Stimulated activated CD4-positive, alpha-beta T cell treated with anti-CD3 and anti-CD28 coated beads, Interleukin-4, amount 100 ng/mL, for 48 hours (primary cell): Measurements from ENCODE around the gene LUZP1.

Source experiments
- DNase-seq, 2 donors: peaks; one replicate each; pipeline ENCODE4 v3.0.0-alpha.2; 2020; ENCODE audit warnings: low read depth in 2 of 2

The LUZP1 gene

GRCh38 chr1:23152966-23153684 is 15.5 kb downstream of the LUZP1 start:
- DNase-seq, result no peak

DNA sequence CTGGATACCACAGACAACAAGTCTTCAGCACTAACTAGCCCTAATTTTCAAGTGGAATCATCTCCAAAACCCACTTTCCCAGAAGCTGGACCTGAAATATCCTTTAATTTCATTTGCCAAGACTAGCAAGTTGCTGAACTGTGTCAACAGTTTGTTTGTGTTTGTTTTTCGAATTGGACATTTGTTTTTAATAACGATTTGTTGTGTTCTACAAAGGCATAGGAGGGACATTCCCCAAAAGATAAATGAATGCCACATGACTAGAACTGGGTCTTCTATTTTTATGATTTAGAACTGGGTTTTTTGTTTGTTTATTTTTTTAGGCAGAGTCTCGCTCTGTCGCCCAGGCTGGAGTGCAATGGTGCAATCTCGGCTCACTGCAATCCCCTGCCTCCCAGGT is 17.9 kb downstream of the LUZP1 start:
- no peak for DNase-seq

DNA sequence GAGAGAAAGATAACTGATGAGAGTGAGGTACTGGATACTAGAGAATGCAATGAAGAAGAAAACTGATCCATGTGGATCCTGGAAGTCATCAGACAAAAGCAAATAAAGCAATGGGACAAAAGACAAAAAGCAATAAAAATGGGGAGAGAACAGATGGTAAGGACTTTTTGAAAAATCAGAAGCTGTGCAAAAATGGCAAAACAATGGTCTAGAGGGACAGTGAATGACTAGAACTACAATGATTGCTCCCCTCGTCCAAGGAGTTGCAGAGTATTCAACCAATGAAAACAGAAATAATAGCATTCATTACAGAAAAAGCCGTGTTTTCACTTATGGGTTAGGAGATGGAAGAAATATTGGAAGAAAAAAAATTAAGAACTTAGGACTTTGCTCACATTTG is 18.5 kb downstream of the LUZP1 start:
- no peak for DNase-seq

GRCh38 chr1:23149114-23149513 is 19.5 kb downstream of the LUZP1 start:
- DNase-seq, result no peak

- no peak for DNase-seq
These were observed 20.6 kb downstream of the LUZP1 start for GRCh38 chr1:23148084-23148483.

DNA sequence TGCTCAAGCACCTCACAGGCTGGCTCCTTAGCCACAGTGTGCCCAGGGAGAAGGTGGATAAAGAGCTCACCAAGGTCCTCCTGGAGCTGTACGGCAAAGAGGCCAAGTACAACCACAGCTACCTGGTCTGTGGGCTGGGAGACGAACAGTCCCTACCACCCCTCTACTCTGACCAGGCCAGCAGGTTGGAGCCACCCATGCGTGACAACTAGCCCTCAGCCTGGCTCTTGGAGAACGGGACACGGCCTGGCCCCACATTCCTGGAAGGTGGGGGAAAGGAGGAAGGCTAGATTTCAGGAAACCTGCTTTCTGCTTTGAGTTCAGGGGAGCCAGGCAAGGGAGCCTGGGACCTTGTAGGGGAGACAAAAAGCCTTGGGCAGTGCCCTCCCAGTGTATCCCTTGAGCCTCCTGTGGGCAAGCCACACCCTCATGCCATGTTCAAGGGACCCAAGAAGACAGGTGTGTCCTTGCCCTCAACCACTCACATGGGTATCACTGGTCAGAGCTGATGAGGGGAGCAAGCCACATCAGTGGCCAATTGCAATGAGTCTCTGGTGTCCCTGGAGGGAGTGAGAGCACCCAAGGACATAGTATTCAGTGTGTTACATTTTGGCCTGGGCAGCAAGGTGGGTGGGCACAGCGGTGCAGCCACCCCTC is 27.6 kb downstream of the LUZP1 start:
- no peak for DNase-seq

GRCh38 chr1:23135268-23135667 is 33.4 kb downstream of the LUZP1 start:
- DNase-seq, result no peak

GRCh38 chr1:23134055-23134454 is 34.6 kb downstream of the LUZP1 start:
- no peak for DNase-seq

GRCh38 chr1:23133587-23133986 is 35.1 kb downstream of the LUZP1 start:
- no peak for DNase-seq

DNA sequence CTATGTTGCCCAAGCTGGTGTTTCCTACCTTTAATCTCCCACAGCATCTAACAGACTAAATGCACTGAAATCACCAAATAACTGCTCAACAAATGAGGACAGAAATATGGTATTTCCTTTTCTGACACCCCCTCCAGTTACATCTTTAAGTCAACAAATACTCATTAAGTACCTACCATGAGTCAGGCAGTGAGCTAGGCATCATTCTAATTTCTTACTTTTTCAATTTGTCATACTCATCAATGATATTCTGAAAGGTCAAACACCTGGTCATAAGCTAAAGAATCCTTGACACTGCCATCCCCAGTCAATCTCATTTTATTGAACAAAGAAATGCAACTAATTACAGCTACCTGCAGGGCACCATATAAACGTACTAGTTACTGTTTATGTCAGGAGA is 36.6 kb downstream of the LUZP1 start:
- DNase-seq, result no peak

GRCh38 chr1:23129846-23130245 is 38.8 kb downstream of the LUZP1 start:
- DNase-seq, result no peak

- DNase-seq, result no peak
These were observed 41.9 kb downstream of the LUZP1 start for GRCh38 chr1:23126801-23127200.

GRCh38 chr1:23126200-23126599 is 42.5 kb downstream of the LUZP1 start:
- DNase-seq, result no peak

DNA sequence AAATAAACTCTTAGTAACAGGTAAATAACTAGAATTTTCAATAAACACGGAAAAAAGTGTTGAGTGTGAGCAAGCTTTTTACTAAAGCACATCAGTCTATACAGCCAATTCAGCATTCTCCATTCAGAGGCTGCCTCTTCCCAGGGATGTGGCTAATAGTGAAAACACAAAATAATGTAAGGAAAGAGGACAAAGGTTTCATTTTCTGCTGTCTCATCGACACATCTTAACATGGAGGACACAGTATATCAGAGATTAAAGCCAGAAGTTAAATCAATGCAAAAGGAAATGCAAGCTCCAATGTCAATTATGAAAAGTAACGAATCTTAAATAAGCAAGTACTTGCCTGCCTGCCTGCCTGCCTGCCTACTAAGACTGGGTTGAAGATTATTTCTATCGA is 43.2 kb downstream of the LUZP1 start:
- no peak for DNase-seq

- DNase-seq, result no peak
These were observed 44.2 kb downstream of the LUZP1 start for GRCh38 chr1:23124259-23125026.

GRCh38 chr1:23123528-23123927 is 45.1 kb downstream of the LUZP1 start:
- DNase-seq, result no peak

- no peak for DNase-seq
These were observed 45.9 kb downstream of the LUZP1 start for GRCh38 chr1:23122796-23123195.

GRCh38 chr1:23122023-23122748 is 46.5 kb downstream of the LUZP1 start:
- no peak for DNase-seq

DNA sequence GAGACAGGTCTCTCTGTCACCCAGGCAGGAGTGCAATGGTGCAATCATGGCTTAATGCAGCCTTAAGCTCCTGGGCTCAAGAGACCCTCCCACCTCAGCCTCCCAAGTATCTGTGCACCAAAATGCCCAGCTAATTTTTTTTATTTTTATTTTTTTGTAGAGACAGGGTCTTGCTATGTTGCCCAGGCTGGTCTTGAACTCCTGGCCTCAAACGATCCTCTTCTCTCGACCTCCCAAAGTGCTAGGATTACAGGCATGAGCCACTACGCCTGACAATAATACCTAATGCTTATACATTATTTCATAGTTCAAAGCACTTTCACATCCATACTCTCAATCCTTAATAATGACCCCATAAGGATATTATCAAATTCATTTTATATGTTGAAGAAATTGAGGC is 48.3 kb downstream of the LUZP1 start:
- no peak for DNase-seq

- DNase-seq, result no peak
These were observed 49.5 kb downstream of the LUZP1 start for GRCh38 chr1:23118957-23119792.

GRCh38 chr1:23118407-23118806 is 50.2 kb downstream of the LUZP1 start:
- no peak for DNase-seq
